GM19467 (cell line): ENCODE data around the gene ERP27.
A peak's percentile ranks its signal among the peaks of the same experiment; 100 is the strongest.

Experiments
- ATAC-seq: cut with Tn5 transposase; IDR thresholded peaks from one replicate; pipeline ENCODE4 v1.9.1; 2021; ENCODE audit warnings: mild to moderate bottlenecking, moderate library complexity; ENCODE audit not compliant: unreplicated experiment

ERP27 gene

DNA sequence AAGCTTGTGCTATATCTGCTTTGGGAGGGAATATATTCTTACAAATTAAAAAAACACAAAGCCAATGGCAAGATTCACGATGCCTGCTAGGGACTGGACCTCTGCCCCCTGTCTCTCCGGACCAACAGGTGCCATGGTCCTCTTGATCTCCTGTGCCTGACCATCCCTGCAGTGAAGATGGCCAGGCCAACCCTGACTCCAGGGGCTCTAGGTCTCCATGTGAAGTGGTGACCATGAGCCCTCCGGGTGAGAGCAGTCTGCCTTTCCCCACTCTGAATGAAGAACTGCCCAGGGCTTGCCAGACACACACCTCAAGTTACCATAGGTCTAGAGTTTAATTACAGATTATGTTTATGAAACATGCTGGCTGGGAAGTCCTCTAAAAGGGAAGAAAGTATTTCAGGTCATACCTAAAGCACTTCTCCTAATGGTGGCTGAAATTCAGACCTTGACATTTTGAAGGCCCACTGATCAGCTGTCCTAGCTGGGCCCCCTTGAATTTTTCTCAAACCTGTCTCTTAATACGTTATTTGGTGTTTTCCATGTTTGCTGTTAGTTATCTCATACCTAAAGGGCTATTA lies 21.7 kb upstream of the ERP27 start:
- ATAC-seq: no peak

DNA sequence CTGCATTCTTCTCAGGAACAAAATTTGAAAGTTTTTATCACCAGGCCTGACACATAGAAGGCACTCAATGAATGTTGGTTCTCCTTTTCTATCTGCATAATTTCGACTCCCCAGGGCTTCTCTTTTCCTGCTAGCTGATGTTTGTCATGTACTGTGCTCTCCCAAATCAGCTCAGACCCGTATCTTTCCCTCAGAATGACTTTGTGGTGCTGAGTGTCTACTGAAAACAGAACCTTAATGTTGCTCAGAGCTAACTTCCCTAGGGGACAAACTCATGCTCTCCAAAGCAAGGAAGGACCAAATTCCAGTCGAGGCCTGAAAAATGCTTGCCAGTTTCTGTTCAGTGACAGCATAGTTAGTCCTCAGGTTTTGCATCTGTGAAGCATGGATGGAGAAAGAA lies 21.1 kb upstream of the ERP27 start:
- ATAC-seq: no peak

DNA sequence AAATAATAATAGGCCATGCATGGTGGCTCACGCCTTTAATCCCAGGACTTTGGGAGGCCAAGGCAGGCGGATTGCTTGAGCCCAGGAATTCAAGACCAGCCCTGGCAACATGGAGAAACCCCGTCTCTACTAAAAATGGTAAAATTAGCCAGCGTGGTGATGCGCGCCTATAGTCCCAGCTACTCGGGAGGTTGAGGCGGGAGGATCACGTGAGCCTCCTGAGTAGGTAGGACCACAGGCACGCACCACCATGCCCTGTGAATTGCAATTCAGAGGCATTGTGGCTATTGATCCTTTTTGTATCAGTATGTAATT lies 20.7 kb upstream of the ERP27 start:
- ATAC-seq: no peak

DNA sequence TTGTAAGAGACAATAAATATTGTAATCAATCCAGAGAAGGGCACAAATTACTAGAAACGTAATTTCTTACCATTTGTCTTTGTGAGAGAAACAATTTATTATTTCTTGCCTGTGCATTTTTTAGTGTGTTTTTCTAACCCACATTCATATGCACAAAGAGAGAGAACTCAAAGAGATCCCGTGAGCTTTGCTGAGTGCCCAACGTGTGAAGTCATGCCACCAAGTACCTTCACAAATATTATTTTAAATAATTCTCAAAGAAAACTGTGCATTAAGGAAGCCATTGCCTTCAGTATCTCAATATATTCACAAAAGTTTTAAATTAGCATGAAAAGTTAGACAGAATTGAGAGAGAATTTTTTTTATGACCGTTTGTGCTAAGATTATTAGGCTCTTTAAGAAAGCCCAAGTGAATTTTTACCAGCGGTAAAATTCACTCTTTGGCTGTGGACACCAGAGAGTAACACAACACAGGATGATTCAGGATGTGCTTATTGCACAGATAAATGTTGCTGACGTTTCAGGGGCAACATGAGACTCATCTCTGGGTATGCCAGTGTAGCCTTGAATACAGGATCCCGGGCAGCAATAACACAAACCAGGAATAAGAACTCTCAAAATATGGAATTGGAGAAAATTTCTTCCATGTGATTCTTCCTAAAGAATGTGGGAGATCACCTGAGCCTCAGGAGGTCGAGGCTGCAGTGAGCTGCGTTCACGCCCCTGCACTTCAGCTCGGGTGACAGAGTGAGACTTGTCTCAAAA lies 20.2 kb upstream of the ERP27 start:
- ATAC-seq: no peak

DNA sequence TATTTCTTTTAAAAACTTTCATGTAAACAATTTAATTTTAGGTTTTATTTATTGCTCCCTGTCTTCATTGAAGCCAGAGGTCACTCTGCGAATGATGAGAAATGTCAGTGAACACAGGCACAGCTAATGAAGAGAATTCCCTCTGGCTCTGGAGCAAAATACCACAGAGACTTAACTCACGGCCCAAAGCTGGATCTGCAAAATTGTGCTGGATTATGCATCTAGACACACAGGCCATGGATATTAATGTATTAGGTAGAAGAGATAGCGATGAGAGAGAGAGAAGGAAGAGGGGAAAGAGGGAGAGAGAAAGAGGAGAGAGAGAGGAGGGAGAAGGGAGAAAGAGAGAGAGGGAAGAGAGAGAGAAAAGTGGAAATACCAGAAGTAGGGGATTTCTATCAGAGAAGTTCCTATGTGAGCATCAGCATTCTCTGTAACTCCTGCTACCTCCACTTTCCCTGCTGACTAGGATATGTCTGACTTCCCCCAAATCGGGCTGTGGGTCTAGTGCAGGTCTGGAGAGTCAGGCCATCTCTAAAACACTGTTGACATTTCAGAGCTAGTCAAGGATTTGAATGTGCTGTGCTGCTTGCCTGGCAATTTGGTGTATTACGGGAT lies 19.3 kb upstream of the ERP27 start:
- ATAC-seq: no peak

DNA sequence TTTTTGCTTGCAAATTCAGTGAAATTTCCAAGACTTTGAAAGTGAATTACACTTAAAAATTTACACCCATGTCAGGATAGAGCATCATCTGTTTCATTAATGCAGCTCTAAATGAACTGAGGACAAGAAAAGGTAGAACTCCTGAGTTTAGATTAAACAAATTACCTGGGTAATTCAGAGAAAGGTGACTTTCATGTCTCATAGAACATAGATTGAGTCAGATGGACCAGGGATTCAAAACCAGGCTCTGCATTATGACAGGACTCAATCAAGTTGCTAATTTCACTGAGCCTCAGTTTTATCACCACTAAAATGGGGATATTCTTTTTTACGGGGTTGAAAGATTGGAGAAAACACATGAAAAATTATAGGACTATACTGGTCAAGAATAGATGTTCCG lies 18.6 kb upstream of the ERP27 start:
- no peak for ATAC-seq

DNA sequence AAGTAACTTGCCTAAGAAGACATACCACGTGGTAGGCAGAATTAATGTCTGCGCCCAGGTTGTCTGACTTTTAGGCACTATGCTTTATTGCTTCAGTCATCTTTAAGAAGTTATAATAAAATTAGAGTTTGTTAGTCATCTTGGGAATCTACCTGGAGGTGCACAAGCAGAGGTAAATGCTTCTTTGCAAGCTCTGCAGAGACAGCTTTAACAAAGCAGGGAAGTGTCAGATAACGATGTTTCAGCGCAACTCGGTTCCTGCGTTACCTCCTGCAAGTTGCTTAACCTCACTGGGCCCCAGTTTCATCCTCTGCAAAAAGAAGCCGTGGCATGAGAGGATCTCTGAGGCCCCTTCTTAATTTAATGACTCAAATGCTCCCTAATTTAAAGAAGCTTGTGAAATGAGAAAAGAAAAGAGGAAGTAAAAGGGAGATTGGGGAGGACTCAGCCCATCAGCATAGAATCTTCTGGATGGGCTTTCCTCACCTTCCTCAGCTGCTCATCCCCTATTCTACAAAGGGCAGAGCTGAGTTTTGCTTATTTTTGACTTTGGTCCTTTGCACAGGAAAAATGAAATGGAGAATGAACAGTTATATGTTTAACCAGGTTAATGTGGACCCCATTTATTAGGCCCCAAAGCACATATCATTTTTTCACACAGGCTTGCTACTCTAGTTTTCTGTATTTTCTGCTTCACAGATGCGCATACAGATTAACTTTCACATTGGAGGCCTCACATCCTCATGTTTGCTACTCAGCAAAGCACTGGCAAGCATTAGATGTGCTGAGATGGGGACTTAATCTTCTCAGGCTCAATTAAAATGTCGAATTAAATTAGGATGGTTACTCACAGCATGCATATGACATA lies 17.9 kb upstream of the ERP27 start:
- ATAC-seq: peak; percentile 28

DNA sequence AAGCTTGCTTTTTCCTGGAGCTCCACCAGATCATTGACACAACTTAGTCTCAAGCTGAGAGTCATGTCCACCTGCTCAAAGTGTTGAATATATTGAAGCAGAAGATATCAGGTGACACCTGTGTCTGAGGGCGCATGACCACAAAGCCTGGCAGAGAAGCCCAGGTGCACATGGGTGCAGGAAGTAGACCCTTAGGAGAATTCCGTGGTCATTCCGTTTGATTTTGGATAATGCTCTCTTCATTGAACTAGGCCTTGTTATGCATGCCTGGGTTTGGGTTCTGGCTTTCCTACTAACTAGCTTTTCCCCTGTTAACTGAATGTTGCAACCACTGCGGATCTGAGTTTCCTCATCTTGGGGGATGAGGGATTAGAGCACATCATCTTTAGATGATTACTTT lies 15.9 kb upstream of the ERP27 start:
- no peak for ATAC-seq

DNA sequence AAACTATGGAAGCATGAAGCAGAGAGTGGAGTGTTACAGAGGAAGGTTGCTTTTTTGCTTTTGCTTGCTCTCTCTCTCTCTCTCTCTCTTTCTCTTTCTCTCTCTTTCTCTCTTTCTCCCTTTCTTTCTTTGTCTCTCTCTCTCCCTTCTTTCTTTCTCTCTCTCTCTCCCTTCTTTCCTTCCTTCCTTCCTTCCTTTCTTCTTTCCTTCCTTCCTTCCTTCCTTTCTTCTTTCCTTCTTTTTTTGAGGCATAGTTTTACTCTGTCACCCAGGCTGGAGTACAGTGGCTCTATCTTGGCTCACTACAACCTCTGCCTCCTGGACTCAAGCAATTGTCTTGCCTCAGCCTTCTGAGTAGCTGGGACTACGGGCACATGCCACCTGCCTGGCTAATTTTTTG lies 15.4 kb upstream of the ERP27 start:
- ATAC-seq: no peak

DNA sequence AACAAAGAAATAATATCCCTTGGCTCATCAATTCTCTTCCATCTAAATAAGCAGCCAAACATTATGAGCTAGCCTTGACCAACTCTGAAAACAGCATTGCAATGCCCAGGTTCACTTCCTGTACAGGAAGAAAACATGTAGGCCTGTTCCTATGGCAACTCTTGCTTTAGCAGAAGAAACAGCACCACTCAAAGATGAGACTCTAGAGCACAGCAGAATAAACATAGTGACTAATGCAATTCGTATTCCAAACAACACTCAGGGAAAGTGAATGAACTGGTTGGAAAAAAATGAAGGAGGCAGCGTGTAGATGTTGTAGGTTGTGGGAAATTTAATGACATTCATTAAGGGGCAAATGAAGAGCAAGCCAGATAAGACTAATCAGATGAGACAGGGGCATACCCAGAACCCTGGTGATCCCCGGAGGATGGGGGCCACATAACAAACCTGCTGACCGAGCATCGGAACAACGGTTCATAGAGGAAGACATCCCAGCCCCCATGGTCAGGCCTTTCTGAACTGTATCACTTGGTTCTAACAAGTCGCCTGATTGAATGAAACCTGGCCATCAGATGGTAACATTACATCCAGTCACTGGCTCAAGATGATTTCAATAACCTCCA lies 14.1 kb upstream of the ERP27 start:
- peak; percentile 59 for ATAC-seq

DNA sequence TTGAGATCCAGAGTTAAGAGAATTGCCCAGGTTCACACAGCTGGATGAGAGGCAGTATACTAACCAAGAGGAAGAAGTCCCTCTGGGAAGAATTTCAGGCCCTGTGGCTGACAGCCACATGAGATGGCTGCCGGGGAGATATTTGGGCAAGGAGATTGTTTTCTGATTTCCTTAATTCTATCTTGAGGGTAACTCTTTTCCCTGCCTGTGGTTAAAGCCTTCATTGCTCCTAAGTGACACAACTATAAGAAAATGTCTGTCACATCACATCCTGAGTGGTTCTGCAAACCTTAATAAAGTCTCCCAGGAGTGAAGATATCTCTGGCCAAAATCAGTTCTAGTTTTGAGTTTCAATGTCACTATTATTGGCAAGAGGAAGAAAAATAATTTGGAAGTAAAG lies 13.5 kb upstream of the ERP27 start:
- ATAC-seq: no peak

DNA sequence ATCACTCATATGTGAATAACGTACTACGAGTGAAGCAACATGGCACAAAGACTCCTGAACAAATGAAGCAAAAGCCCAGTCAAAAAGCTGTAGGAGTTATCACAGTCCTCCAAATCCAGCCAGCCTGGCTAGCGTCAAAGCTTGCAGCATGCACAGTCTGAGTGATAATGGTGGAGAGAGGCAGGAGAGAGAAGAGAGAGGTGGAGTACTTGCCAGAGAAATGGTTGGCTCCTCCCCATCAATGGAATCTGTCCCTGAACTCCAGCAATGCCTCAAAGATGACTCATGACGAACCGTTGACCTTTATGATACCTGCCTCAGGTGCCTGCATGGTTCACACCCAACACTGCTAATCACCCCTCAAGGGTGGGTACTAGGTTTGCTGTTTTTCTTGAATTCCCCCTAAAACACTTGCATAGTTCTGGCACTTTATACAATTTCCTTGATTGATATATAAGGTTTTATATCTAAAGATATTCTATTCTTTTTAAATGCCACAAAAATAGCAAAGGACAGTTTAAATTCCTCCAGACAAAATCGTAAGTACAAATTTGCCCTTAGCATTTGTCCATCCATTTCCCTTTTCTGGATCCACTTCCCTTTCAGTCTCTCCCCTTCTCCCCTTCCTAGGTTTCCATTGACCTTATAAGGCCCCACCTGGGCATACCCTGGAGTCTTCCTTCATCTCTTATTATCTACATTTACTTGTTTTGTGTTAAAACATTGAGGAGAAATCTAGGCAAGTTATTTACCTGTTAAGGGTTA lies 12.8 kb upstream of the ERP27 start:
- ATAC-seq: no peak

DNA sequence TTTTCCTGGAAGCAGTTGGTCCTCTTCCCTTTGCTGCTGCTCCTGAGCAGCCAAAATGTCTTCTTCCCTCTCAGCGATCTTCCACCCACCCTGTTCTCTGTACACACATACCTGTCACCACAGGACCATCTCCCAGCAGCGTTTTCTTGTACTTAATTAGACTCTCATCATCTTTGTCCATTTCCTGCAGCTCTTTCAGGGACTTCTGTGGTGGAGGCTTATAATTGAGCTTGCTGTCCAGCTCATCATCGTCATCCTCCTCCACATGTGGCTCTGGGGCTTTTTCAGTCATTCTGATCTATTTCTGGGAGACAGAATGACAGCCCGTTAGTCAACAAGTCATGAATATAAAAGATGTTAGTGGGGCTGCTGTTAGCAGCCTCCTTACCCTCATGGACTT lies 12.1 kb upstream of the ERP27 start:
- no peak for ATAC-seq

DNA sequence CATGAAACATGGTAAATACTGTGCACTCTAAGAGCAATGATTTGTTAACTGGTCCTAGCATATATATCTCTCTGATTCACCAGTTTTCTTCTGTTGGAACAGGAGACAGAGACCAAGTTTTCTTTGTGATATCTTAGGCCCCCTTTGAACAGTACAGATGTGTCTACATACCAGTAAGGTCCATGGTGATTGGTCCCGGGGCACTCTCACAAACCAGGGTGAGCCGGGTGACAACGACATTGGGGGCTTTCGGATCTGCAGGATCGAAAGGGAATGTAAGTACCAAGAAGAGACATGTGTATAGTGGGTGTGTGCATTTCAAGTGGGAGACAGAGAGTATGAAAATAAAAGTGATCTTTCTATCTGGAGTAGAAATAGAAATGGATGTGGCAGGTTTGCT lies 11.3 kb upstream of the ERP27 start:
- no peak for ATAC-seq

DNA sequence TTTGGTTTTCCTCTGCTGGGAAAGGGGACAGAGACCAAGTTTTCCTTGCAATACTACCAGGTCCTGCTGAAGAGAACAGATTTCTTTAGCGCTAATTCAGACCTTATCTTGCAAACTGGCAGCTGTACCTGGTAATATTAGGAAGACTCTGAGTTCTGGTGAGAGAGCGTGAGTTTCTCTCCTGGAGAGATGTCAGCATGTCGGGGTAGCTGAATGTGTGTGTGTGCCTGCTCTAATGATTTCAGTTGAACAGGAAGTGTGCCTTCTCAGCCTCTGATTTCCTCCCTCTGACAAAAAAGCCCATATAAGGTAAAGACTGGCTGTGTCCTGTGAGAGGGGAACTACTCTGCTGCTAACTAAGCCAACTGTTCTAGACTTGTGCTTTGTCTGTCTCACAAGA lies 10.3 kb upstream of the ERP27 start:
- ATAC-seq: peak; percentile 91

DNA sequence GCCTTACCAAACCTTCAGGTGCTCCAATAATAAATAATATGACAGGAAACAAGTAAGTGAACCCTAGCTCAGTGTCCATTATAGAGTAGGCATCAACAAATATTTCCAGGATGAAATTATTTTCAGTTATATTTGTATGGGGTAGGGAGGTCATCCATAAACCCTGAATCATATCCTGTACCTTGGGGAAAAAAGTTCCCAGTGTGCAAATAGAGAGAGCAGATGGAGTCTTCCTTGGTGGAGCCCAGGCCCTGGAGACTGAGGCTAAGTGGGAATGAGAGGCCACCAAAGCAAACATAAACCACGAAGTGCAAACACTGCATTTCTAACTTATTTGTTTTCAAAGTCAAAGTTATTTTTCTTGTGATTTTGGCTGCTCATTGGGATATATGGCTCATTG lies 8.5 kb upstream of the ERP27 start:
- no peak for ATAC-seq

DNA sequence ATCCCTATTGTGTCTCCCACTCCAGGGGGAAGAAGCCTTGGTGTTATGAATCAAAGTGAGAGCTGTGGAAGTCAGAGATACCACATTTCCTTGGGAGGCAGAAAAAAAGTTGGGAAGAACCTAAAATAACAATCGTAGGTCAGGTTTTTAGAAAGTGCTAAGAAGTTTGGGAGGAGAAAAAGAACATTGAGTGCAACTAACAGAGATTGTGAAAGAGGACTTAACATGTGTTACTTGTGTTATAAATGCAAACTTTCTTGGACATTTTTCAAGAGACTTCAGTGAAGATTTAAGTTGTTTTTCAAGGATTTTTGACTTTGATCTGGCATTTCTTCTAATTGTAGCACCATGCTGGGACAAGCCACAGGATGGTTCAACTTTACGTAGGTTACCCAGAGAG lies 7.8 kb upstream of the ERP27 start:
- no peak for ATAC-seq

DNA sequence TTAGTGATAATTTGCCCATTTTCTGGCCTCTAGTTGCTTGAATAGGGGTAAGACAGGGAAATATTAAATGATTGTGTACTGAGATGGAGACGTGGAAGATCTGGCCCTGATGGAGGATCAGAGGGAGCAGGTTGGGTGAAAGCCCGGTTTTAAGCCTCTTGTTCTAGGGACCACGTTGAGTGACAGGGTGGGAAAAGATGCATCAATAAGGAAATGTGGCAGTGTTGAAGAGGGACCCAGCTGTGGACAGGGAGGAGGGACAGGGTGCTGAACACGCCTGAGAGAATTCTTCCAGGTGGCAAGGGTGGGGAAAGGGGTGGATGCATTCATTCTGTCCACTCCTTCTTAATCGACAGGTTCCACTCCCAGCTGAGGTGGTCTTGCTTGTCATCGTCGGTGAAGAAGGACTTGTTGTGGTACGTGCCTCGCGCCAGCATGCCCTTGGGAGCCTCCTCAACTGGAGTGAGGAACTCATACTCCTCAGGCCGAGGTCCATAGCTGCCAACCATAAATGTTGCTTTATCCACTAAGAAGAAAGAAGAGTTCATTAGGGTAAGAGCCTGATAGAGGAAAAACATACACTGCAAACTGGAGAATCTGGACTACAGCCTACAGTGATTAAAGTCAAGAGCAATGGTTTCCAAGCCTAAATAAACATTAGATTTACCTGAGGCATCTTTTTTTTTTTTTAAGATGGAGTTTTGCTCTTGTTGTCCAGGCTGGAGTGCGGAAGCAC lies 4.0 kb upstream of the ERP27 start:
- ATAC-seq: no peak

DNA sequence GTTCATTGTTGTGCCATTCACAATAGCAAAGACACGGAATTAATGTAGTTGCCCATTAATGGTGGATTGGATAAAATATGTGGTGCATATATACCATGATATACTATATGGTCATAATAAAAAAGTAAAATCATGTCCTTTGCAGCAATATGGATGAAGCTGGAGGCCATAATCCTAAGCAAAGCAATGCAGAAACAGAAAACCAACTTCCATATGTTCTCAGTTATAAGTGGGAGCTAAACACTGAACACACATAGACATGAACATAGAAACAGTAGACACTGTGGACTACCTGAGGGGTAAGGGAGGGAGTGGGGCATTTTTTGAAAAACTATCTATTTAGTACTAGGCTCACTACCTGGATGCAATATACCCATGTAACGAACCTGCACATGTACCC lies 3.0 kb upstream of the ERP27 start:
- no peak for ATAC-seq

DNA sequence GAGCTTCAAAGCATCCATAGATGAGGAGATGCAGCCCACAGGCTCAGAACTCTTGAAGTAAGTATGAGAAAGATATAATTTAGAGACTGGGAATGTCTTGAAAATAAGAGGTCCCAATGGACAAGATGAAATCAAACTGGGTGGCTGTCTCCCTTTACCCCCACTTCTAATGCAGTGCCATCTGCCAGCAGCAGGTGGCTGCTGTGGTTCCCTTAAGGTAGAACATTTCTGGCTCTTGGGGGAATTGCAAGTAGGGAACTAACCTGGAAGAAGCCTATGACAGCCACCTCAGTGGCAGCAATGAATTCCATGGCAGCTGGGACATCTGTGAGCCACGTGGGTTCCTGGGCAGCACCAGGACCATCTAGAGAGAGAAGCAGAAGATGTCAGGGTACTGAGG lies 648 bp downstream of the ERP27 start:
- ATAC-seq: no peak
